GM12892 (cell line): ENCODE results near the gene GNA15.

ENCODE experiments used
- POLR2A ChIP-seq: IDR thresholded peaks from 2 replicates; pipeline ENCODE4 v1.6.1; 2011; ENCODE audit warnings: low read depth, low read length, control low read depth
- POLR2AphosphoS5 ChIP-seq: IDR thresholded peaks from 2 replicates; pipeline ENCODE4 v1.6.1; 2011; ENCODE audit warnings: low read depth, low read length, control low read depth
- TAF1 ChIP-seq: IDR thresholded peaks from 2 replicates; pipeline ENCODE4 v1.6.1; 2011; ENCODE audit warnings: low read depth, mild to moderate bottlenecking, control low read depth, low read length, borderline replicate concordance

GRCh38 chr19:3148503-3148902, 12.7 kb downstream of the GNA15 start:
- no peak for TF ChIP-seq POLR2AphosphoS5
- TF ChIP-seq POLR2A, result no peak
- TF ChIP-seq TAF1, result no peak
